DND-41 (cell line): Measurements from ENCODE around the gene CFAP44.

ENCODE experiments used
- ATAC-seq: fragments of 200-7000 bp; cut with Tn5 transposase; 3 replicates; pipeline ENCODE4 v1.9.1; 2021; ENCODE audit warnings: low read depth; ENCODE audit not compliant: insufficient read depth
- DNase-seq: peaks from one replicate; pipeline ENCODE4 v3.0.0-alpha.2; 2020
- H2AFZ ChIP-seq: 2 replicates; pipeline ENCODE4 v1.6.0; 2012; ENCODE audit warnings: low read depth, low read length
- H3K27ac ChIP-seq: 2 replicates; pipeline ENCODE4 v1.5.1; 2012; ENCODE audit warnings: low read length, inconsistent platforms
- H3K27me3 ChIP-seq: fragments of 200-600 bp; sonication (generic); 2 replicates; pipeline ENCODE4 v1.6.0; 2012; ENCODE audit warnings: low read length, mild to moderate bottlenecking, inconsistent platforms; ENCODE audit not compliant: insufficient read depth, poor library complexity
- H3K36me3 ChIP-seq: 2 replicates; pipeline ENCODE4 v1.5.1; 2012; ENCODE audit warnings: low read length, inconsistent platforms; ENCODE audit not compliant: insufficient read depth
- H3K4me1 ChIP-seq: 2 replicates; pipeline ENCODE4 v1.5.1; 2012; ENCODE audit warnings: mild to moderate bottlenecking, low read length; ENCODE audit not compliant: insufficient read depth
- H3K4me2 ChIP-seq: 2 replicates; pipeline ENCODE4 v1.6.0; 2012; ENCODE audit warnings: mild to moderate bottlenecking, moderate library complexity, low read length, inconsistent platforms; ENCODE audit not compliant: insufficient read depth
- H3K4me3 ChIP-seq, 2 experiments: fragments of 200-600 bp in 1 of 2; shearing (Covaris generic) in 1 of 2; 2 replicates each; pipeline ENCODE4 v1.5.1; 2012 to 2016; ENCODE audit warnings: inconsistent platforms in 2 of 2, low read length in 2 of 2, mild to moderate bottlenecking in 2 of 2, low read depth in 1 of 2, moderate library complexity in 1 of 2
- H3K79me2 ChIP-seq: 2 replicates; pipeline ENCODE4 v1.6.0; 2012; ENCODE audit warnings: low read length, inconsistent platforms; ENCODE audit not compliant: insufficient read depth
- H3K9ac ChIP-seq: 2 replicates; pipeline ENCODE4 v1.6.0; 2012; ENCODE audit warnings: low read depth, mild to moderate bottlenecking, inconsistent platforms, low read length, moderate library complexity
- H3K9me3 ChIP-seq: 2 replicates; pipeline ENCODE4 v1.5.1; 2012; ENCODE audit warnings: low read length, moderate library complexity, mild to moderate bottlenecking, inconsistent platforms; ENCODE audit not compliant: insufficient read depth, severe bottlenecking
- H4K20me1 ChIP-seq: 2 replicates; pipeline ENCODE4 v1.6.0; 2012; ENCODE audit warnings: low read length; ENCODE audit not compliant: insufficient read depth
- EZH2 ChIP-seq: IDR thresholded peaks from 3 replicates; pipeline ENCODE4 v1.6.1; 2012; ENCODE audit warnings: borderline replicate concordance, low read depth, mild to moderate bottlenecking, moderate library complexity, low read length, inconsistent platforms; ENCODE audit not compliant: severe bottlenecking
- TF ChIP-seq, protein P1 (sequence below): IDR thresholded peaks from 2 replicates; pipeline ENCODE4 v1.5.1; 2012; ENCODE audit warnings: borderline replicate concordance, low read length, moderate library complexity, mild to moderate bottlenecking; ENCODE audit not compliant: poor library complexity, severe bottlenecking; ENCODE audit errors: extremely low read depth

CFAP44 gene, protein sequence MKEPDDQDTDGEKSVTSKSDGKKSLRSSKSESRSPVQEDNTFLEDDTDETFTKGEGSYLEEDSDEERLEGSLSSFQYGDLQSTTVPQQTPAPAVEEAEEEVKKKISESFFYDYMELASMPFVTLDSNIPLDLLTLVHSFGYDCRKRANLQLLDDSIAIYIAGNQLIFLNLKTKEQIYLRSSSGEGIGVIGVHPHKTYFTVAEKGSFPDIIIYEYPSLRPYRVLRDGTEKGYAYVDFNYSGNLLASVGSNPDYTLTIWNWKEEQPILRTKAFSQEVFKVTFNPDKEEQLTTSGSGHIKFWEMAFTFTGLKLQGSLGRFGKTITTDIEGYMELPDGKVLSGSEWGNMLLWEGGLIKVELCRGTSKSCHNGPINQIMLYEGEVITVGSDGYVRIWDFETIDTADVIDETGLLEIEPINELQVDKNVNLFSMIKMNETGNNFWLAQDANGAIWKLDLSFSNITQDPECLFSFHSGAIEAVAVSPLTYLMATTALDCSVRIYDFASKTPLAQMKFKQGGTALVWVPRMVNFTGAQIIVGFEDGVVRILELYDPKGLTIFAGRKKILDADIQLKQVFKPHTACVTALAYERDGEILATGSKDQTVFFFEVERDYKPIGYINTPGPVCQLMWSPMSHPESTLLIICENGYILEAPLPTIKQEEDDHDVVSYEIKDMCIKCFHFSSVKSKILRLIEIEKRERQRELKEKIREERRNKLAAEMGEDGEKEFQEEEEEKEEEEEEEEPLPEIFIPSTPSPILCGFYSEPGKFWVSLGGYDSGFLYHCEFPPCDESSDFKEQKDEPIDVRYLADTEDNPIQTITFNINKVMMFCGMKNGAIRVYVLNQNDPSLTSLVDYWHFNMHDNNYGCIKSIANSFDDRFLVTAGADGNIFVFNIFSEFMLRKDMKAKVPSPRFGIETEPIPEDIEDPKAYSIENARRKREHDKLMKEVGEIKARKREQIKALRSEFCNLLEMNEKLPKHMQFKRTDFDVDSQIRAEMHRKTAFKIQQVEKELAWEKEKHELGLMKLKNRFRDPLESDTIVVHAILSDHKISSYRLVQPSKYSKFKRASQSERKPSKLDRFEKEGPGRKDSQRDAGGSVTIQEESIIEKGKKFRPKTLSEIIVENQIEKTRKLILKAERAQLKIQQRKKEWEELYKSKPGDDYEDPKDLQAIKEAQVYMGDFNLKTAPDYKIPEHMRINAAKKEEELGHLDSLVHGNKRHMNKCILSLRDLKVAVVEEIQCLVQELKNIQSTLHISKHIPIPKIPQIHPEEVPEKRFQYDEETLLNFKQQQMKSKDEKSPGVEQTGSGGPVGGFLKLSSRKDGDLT (N-terminal part only)

GRCh38 chr3:113441051-113441770 is at the start of gene CFAP44:
Gene CFAP44, minus strand, starts transcription at chr3:113441493. Its CDS starts 7,829 bp downstream, at chr3:113433664.
- no peaks in the 10 kb centered on the region for H3K9me3 ChIP-seq
- H3K4me2 ChIP-seq = no peak within 1 kb of the TSS
- H3K4me1 ChIP-seq = no peaks in the 10 kb centered on the region
- peaks cover 34% of the 10 kb centered on the region for H3K36me3 ChIP-seq
- no peak within 1 kb of the TSS for H2AFZ ChIP-seq
- H3K27ac ChIP-seq = no peak within 1 kb of the TSS
- H3K27me3 ChIP-seq = no peaks in the 10 kb centered on the region
- no peaks in the 10 kb centered on the region for H3K79me2 ChIP-seq
- H4K20me1 ChIP-seq = no peaks in the 10 kb centered on the region
- no peak within 1 kb of the TSS for H3K4me3 ChIP-seq
- H3K9ac ChIP-seq = no peak within 1 kb of the TSS
- TF ChIP-seq EZH2 = no peak
- TF ChIP-seq, protein P1, sequence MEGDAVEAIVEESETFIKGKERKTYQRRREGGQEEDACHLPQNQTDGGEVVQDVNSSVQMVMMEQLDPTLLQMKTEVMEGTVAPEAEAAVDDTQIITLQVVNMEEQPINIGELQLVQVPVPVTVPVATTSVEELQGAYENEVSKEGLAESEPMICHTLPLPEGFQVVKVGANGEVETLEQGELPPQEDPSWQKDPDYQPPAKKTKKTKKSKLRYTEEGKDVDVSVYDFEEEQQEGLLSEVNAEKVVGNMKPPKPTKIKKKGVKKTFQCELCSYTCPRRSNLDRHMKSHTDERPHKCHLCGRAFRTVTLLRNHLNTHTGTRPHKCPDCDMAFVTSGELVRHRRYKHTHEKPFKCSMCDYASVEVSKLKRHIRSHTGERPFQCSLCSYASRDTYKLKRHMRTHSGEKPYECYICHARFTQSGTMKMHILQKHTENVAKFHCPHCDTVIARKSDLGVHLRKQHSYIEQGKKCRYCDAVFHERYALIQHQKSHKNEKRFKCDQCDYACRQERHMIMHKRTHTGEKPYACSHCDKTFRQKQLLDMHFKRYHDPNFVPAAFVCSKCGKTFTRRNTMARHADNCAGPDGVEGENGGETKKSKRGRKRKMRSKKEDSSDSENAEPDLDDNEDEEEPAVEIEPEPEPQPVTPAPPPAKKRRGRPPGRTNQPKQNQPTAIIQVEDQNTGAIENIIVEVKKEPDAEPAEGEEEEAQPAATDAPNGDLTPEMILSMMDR = no peak
- DNase-seq (no peak), ATAC-seq (no peak)

GRCh38 chr3:113485161-113485609 is 43.9 kb upstream of the CFAP44 start:
- TF ChIP-seq, protein P1 = no peak
- TF ChIP-seq EZH2 = no peak
- no peak overlapping the region for H3K27ac ChIP-seq
- no peaks in the 10 kb centered on the region for H3K27me3 ChIP-seq
- no peak overlapping the region for H2AFZ ChIP-seq
- no peak overlapping the region for H3K4me2 ChIP-seq
- no peaks in the 10 kb centered on the region for H3K4me1 ChIP-seq
- no peaks in the 10 kb centered on the region for H3K79me2 ChIP-seq
- no peaks in the 10 kb centered on the region for H3K9me3 ChIP-seq
- peaks cover 18% of the 10 kb centered on the region; the same call in 1 of the 2 replicates for H3K36me3 ChIP-seq
- H3K4me3 ChIP-seq = no peak overlapping the region
- ATAC-seq (no peak), DNase-seq (no peak)
- H4K20me1 ChIP-seq = no peaks in the 10 kb centered on the region
- no peak overlapping the region for H3K9ac ChIP-seq

- DNase-seq (no peak), ATAC-seq (no peak)
- no peak overlapping the region for H3K4me3 ChIP-seq
- no peaks in the 10 kb centered on the region for H3K79me2 ChIP-seq
- H3K9ac ChIP-seq = no peak overlapping the region
- no peaks in the 10 kb centered on the region for H3K9me3 ChIP-seq
- H3K27me3 ChIP-seq = no peaks in the 10 kb centered on the region
- H3K4me1 ChIP-seq = no peaks in the 10 kb centered on the region
- H3K27ac ChIP-seq = no peak overlapping the region
- peaks cover 34% of the 10 kb centered on the region for H3K36me3 ChIP-seq
- no peak for TF ChIP-seq EZH2
- TF ChIP-seq, protein P1 = no peak
- no peak overlapping the region for H2AFZ ChIP-seq
- H4K20me1 ChIP-seq = no peaks in the 10 kb centered on the region
- no peak overlapping the region for H3K4me2 ChIP-seq
Observed at GRCh38 chr3:113468539-113468938, 27.2 kb upstream of the CFAP44 start.
